Stimulated activated CD8-positive, alpha-beta memory T cell treated with anti-CD3 and anti-CD28 coated beads, Interleukin-7, amount 100 ng/mL, for 48 hours (primary cell): ENCODE measurements around the gene SEPTIN10.
"Not testable (repeated sequence)": the region's sequence is repeated elsewhere in the genome, so short reads cannot be mapped to it uniquely, and the experiment has no call there.

Experiments used
- DNase-seq, 2 donors: peaks; one replicate each; pipeline ENCODE4 v3.0.0-alpha.2; 2020; ENCODE audit warnings: low read depth in 1 of 2; ENCODE audit errors: extremely low read depth in 1 of 2

Gene SEPTIN10

DNA sequence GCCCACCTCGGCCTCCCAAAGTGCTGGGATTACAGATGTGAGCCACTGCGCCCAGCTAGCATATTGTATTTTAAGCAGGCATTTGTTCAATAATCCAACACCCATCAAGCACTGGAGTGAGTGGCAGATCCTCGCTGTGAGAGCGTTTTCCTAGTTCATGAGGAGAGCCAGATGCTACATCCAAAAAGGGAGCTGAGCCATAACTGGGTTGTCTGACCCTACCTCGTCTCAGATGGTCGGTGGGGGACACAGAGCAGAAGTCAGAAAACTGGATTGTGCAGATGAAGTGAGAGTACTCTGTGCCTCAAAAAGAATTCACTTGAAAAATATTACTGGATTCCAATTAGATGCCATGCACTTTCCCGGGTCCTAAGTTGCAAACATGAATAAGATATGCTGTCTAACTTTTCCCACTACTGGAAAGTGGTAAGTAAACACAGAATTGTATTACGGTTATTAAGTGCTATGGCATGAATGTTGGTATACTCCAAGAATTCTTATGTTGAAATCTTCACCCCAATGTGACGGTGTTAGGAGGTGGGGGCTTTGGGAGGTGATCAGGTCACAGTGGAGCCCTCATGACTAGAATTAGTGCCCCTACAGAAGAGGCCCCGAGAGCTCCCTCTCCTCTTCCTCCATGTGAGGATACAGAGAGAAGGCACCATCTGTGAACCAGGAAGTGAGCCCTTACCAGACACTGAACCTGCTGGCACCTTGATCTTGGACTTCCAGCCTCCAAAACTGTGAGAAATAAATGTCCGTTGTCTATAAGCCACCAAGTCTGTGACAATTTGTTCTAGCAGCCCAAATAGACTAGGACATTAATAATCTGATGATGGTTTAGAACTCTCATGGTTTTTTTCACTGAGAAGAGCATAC is 21.9 kb upstream of the SEPTIN10 start:
- DNase-seq: no peak

DNA sequence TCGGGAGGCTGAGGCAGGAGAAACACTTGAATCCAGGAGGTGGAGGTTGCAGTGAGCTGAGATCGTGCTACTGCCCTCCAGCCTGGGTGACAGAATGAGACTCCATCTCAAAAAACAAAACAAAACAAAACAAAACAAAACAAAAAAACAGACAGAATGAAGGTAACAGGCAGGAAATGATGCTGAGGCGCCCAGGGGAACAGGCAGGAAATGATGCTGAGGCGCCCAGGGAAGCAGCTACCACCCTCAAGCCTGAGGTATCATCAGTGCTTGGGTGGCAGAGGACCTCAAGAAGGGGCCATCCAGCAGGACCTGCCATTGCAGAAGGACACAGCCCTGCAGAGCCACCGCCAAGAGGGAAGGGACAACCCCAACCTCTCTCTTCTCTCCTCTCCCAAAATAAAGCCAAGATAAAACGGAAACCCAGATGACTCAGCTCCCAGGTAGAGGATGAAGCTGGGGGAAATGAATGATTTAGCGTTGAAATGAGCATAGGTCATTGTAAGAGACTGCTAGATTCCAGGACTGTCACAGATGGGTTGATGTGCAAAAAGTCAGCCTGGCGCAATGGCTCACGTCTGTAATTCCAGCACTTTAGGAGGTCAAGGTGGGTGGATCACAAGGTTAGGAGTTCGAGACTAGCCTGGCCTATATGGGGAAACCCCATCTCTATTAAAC is 19.7 kb upstream of the SEPTIN10 start:
- DNase-seq: no peak

DNA sequence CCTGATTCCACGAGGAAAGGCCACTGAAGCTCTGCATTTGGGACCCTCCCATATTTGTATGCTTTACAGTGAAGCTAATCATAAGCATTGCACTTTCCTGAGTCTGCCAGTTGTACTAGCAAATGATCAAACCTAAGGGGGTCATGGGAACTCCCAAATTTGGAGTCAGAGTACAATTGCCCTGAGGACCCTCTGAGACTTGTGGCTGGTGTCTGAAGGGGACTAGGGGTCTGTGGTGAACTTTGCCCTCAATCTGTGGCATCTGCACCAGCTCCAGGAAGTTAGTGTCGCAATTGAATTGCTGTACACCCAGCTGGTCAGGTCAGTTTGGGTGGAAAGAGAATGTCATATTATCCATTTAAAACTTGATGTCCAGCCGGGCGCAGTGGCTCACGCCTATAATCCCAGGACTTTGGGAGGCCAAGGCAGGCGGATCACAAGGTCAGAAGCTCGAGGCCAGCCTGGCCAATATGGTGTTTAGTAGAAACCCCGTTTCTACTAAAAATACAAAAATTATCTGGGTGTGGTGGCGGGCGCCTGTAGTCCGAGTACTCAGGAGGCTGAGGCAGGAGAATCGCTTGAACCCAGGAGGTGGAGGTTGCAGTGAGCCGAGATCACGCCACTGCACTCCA is 18.5 kb upstream of the SEPTIN10 start:
- no peak for DNase-seq

DNA sequence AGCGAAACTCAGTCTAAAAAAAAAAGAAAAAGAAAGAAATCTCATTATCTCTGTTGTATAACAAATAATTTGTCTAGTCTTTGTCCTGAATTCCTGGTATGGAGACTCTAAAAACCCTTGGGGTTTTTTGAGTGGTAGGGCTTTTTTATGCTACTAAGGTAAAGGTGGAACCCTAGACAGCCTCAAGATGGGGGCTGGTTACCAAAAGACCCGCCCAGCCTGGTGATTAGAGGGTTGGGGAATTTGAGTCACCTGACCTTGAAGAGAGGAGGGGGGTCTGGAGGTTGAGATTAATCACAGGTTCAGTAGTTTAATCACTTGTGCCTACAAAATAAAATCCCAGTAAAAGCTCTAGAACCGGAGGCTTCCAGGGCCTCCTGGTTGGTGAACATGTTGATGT is 18.0 kb upstream of the SEPTIN10 start:
- no peak for DNase-seq

DNA sequence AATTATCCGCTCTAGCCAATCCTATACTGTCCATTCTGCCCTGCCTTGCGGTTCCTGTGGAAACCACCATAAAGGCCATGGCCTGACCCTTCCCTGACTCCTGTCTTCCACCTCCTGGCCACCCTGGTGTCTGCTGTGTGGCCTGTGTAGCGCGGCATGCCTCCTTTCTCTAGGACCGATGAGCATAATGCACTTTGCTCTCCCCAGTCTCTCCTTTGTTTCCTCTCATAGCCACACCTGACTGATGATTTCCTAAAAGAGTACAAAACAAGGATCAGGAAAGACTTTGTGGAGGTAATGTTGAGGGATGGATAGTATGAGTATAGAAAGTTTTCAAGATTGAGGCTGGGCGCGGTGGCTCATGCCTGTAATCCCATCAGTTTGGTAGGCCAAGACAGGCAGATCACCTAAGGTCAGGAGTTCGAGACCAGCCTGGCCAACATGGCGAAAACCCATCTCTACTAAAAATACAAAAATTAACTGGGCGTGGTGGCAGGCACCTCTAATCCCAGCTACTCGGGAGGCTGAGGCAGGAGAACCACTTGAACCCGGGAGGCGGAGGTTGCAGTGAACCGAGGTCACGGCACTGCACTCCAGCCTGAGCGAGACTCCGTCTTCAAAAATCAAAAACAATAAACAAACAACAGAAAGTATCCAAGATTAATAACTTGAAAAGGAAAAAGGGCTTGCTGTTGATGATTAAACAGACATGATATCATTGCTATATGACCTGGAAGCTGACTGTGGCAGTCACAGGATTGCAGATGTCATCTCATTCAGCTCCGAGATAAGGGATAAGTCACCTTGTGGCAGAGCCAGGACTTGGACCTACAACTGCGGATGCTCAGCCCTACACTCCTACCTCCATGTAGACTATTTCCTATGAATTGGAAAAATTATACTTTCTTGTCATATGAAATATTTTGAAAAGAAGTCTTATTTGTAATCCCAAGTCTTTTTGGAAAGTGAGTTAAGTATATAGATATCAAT is 17.0 kb upstream of the SEPTIN10 start:
- no peak for DNase-seq

DNA sequence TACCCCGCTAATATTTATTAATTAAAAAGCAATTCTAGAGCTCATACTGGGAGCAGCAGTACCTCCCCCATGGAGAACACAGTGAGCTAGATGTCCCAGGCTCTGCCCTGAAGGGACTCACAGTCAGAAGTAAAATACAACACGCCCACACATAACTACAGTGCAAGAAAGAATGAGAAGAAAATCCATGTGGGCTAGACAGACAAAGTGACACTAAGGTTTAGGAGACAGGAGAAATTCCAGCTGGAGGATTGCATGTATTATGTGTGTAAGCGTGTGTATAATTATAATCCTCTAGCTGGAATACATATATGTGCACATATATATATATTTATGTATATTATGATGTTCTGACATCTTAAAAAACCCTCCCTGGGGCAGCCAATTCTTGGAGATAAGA is 16.1 kb upstream of the SEPTIN10 start:
- DNase-seq: no peak

DNA sequence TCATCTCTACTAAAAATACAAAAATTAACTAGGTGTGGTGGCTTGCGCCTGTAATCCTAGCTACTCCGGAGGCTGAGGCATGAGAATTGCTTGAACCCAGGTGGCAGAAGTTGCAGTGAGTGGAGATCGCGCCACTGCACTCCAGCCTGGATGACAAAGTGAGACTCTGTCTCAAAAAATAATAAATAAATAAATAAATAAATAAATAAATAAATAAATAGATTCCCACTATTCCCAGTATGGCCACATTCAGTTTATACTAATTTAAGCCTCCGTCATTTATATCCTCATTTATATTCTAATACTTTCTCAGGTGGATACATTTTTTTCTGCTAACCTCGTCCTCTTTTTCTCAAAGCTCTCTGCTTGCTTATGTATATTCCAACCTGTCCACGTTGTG is 14.6 kb upstream of the SEPTIN10 start:
- not testable (repeated sequence) for DNase-seq

DNA sequence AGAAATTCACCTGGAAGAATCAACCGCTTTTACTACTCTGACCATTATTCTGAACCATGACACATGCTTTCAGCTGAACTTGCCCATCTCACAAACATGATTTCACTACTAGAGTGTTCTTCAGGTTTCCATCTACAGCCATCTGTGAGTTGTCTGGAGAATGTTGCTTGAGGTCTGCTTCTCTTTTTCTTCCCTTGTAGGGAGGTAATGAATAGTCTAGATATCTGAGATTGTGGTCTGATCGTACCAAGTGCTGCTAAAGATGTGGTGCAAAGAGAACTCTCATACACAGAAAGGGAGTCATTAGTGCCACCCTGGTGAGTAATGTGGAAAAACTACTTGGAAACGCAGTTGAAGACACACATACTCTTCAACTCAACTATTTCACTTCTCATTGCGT is 10.6 kb upstream of the SEPTIN10 start:
- no peak for DNase-seq

DNA sequence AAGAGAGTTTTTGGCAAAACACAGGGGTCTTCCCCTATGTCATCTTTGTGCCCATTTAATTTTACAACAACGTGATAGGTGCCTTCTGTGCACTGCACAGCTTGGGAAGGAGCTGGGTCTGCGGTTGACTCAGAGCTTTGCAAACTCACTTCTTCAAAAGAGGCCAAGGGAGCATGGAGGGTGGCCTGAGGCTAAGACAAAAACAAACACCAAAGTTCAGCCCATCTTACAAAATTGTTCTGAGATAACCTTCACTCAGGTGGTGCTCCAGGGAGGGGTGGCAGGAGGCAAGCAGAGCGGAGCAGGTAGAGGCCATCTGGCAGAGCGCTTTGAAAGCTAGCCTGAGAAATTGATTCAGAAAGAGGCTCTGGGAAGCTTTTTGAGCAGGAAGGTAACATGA is 10.2 kb upstream of the SEPTIN10 start:
- no peak for DNase-seq

DNA sequence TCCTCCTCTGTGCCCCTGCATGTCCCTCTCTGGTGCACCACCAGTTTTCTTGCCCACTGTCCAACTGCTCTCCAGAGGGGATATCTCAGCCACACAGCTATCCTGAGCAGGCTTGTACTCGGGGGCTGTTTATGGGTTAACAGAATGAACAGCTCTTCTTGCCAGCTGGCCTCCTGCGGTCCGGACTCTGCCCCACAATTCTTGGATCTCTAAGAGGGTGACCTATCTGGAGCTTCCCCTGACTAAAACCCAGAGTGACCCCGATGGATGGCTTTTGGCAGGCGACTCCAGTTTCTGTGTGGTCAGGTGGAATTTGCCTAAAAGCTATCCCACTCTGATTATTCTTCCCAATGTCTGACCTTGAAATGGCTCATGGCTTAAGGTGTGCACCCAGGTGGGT is 9.5 kb upstream of the SEPTIN10 start:
- DNase-seq: no peak

DNA sequence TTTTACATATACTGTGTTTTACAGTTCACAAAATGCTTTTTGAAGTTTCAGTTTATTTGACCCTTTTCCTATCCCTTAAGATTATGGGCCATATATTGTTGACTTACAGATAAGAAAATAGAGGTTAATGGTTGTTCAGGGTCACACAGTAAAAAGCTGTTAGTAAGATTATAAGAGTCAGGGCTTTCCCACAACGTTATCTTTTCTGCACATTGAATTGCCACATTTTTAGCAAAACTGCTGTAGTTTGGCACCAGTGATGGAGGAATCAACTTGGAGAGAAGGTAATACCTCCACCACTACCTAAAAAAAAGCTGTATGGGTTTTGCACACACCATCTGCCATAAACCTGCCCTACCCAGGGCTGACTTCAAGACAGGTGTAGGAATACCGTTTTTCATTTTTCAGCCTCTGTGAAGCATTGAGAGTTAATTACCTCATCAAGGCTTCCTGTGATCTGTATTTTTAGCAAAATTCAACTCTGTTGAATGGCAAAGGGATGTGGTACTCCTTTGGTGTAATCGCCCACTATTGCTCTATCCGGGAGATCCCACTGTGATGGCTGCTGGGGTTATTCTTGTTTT is 5.4 kb upstream of the SEPTIN10 start:
- no peak for DNase-seq

DNA sequence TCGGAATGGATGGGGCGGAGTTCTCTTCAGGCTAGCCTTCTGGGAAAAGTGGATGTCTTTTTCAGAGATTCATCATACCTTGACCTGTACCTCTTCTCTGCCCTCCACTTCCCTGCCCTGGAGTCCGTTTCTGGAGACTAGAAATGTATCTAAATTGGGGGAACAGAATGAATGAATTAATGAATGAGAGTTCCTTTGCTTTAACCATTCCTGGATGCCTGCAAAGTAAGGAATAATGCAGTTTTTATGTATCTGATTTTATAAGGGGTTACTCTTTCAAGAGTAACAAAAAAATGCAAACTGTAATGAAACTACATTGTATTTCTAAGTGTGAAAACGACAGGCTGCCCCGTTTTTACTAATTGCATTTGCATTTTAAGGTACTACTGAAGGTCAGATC is 2.4 kb upstream of the SEPTIN10 start:
- no peak for DNase-seq

DNA sequence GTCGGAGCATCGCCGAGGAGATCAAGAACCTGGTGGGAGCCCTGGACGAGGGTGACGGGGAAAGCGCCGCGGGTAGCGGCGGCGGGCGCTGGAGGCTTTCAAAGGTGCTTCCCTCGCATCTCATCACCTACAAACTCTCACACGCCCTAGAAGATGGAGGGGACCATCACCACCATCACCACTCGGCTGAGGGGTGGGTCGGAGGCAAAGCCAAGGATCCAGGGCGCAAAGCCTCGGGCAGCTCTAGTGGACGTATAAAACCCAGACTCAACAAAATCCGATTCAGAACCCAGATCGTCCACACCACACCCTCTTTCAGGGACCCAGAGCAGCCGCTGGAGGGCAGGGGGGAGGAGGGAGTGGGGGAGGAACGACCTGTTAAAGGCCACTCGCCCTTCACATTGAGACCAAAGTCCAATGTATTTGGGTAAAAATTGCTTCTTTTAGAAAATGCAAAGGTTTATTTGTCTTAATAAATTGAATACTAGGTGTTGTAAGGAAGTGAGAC is 1.9 kb upstream of the SEPTIN10 start:
- DNase-seq: no peak

DNA sequence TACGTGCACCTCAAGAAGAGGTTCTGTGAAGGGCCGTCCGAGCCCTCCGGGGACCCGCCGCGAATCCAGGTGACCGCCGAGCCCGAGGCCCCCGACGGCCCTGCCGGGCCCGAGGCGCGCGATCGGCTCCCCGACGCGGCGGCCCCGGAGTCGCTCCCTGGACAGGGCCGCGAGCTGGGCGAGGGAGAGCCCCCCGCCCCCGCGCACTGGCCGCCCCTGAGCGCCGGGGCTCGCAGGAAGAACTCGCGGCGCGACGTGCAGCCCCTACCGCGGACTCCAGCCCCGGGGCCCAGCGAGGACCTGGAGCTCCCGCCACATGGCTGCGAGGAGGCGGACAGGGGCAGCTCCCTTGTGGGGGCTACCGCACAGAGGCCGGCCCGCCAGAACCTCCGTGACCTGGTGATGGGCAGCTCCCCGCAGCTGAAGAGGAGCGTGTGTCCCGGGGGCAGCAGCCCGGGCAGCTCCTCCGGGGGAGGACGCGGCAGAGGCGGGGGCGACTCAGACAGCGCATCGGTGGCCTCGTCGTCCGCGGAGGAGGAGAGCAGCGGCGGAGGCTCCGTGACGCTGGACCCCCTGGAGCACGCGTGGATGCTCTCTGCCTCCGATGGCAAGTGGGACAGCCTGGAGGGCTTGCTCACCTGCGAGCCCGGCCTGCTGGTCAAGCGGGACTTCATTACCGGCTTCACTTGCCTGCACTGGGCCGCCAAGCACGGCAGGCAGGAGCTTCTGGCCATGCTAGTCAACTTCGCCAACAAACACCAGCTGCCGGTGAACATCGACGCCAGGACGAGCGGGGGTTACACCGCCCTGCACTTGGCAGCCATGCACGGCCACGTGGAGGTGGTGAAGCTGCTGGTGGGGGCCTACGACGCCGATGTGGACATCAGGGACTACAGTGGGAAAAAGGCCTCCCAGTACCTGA is 1.2 kb upstream of the SEPTIN10 start:
- DNase-seq: no peak

DNA sequence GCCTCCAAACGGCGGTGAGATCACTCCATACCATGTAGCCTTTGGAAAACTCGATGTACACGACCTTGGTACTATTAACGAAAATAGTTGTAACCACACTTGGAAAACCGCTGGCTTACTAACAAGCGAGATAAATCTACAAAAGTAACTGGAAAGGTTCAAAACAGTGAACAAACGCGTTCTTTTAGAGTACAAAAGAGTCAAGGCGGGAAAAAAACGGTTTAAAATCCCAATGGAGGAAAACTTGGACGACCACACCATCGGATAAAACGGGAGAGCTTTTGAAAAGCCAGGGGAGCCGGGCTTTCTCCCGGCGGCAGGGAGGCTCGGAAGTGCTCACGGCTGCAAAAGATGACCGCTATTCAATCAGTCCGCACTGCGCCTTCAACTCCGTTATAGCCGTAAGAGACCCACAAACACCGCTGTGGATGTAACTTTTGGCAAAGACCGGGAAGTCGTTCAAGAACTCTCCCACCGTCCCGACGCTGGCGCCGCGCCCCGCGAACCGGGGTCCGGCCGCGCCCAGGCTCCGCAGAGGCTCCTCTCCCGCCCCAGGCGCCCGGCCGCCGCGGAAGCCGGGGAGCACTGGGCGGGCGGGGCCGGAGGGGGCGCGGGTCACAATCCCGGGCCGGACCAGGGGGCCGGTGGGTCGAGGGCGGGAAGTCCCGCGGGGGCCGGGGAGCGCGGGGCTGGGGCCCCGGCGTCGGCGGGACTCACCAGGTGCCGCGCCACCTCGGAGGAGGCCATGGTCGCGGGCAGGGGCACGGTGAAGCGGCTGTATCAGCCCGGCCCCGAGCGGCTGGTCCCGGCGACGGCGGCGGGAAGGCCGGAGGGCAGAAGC is 465 bp downstream of the SEPTIN10 start:
- DNase-seq: no peak

DNA sequence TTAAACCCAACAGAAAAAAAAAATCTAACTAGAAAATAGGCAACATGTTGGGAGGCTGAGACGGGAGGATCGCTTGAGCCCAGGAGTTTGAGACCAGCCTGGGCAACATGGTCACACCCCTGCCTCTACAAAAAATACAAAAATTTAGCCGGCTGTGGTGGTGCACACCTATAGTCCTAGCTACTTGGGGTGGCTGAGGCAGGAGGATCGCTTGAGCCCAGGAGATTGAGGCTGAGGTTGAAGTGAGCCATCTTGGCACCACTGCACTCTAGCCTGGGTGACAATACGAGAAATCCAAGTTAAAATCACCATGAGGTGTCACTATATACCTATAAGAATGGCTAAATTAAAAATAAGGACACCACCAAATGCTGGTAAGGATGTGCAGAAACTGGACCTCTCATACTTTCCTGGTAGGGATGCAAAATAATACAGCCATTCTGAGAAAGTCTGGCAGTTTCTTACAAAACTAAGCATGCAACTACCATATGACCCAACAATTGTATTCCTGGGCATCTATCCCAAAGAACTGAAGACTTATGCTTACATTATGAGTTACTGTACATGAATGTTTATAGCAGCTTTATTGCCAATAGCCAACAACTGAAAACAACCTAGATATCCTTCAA is 2.2 kb downstream of the SEPTIN10 start:
- DNase-seq: no peak

DNA sequence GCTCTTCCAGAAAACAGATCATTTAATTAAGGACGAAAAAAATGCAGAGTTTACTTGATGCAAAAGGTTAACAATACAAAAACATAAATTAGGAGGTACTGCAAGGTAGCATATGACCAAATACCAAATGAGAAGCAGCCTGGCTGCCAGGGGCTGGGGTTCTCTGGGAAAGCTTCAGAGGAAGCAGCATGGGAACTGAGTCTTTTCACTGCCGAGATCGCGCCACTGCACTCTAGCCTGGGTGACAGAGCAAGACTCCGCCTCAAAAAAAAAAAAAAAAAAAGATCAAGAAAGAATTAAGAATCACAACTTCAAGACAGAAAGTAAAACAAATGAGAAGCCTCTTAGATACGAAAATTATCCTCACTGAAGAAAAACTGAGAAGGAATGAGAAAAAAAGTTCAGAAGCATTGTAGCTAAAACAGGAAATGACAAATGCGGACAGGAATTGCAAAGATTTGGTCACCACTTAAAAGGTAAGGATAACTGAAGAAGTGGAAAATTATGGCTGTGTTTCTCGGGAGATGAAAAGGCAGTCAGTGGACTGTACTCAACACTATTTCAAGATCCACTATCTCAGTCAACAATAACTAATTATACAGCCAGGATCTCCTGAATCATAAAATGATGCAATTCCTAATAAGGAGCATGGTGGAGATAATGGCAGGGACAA is 4.3 kb downstream of the SEPTIN10 start:
- DNase-seq: no peak
